Measurements from ENCODE around the gene OR13A1. TPM values are rescaled to one million over a fixed set of nuclear protein-coding genes. Genes with fewer than 3 reads are reported as not detected.
"Not testable (repeated sequence)": the region's sequence is repeated elsewhere in the genome, so short reads cannot be mapped to it uniquely, and the experiment has no call there.

Gene OR13A1
- polyA plus RNA-seq, 1 of the 3 experiments (the other 2 are of a cell fraction) = not detected

- H3K4me2 ChIP-seq; H3K9me3 ChIP-seq; H3K27me3 ChIP-seq (ENCODE audit: insufficient read depth); H3K79me2 ChIP-seq (ENCODE audit: insufficient read depth); H3K9me2 ChIP-seq; H4K20me1 ChIP-seq (ENCODE audit: insufficient read depth); DNase-seq; H2AFZ ChIP-seq (ENCODE audit: low read depth); CTCF ChIA-PET; H3K9ac ChIP-seq; H3K4me3 ChIP-seq (ENCODE audit: low read depth in 2 of 2, low read length in 1 of 2); H3K36me3 ChIP-seq (replicated peaks in 1 of 2; ENCODE audit: control insufficient read depth in 1 of 2, insufficient read depth in 2 of 2, low read length in 1 of 2); H3K4me1 ChIP-seq (ENCODE audit: control insufficient read depth in 1 of 2, insufficient read depth in 2 of 2, low read depth in 1 of 2, low read length in 1 of 2); H3F3A ChIP-seq (replicated peaks; ENCODE audit: insufficient read depth); H3K27ac ChIP-seq (ENCODE audit: low read depth in 2 of 2, low read length in 1 of 2); POLR2A ChIA-PET: not testable (repeated sequence)
- WGBS (ENCODE audit: low lambda C conversion rate) = 70% methylated on average over 2 of the region's 20 CpGs
Measured at GRCh38 chr10:45347464-45347863, 32.1 kb upstream of the OR13A1 start.

GRCh38 chr10:45346652-45347335 lies 31.4 kb upstream of the OR13A1 start:
- H3K27ac ChIP-seq (ENCODE audit: low read depth in 2 of 2, low read length in 1 of 2); DNase-seq; H3K27me3 ChIP-seq (ENCODE audit: insufficient read depth); H3K4me2 ChIP-seq; H3K79me2 ChIP-seq (ENCODE audit: insufficient read depth); POLR2A ChIA-PET; H3K9ac ChIP-seq; H3K36me3 ChIP-seq (replicated peaks in 1 of 2; ENCODE audit: control insufficient read depth in 1 of 2, insufficient read depth in 2 of 2, low read length in 1 of 2); H3K4me1 ChIP-seq (ENCODE audit: control insufficient read depth in 1 of 2, insufficient read depth in 2 of 2, low read depth in 1 of 2, low read length in 1 of 2); H3F3A ChIP-seq (replicated peaks; ENCODE audit: insufficient read depth); H3K4me3 ChIP-seq (ENCODE audit: low read depth in 2 of 2, low read length in 1 of 2); H2AFZ ChIP-seq (ENCODE audit: low read depth); CTCF ChIA-PET; H4K20me1 ChIP-seq (ENCODE audit: insufficient read depth); H3K9me2 ChIP-seq; H3K9me3 ChIP-seq: not testable (repeated sequence)
- 10% methylated on average over 2 of the region's 24 CpGs for WGBS (ENCODE audit: low lambda C conversion rate)

GRCh38 chr10:45340420-45340819 lies 25.0 kb upstream of the OR13A1 start:
- CTCF ChIA-PET; H2AFZ ChIP-seq (ENCODE audit: low read depth); POLR2A ChIA-PET; DNase-seq; H3K79me2 ChIP-seq (ENCODE audit: insufficient read depth); H3K4me3 ChIP-seq (ENCODE audit: low read depth in 2 of 2, low read length in 1 of 2); H4K20me1 ChIP-seq (ENCODE audit: insufficient read depth); H3K36me3 ChIP-seq (replicated peaks in 1 of 2; ENCODE audit: control insufficient read depth in 1 of 2, insufficient read depth in 2 of 2, low read length in 1 of 2); H3K9ac ChIP-seq; H3K9me3 ChIP-seq; H3K4me1 ChIP-seq (ENCODE audit: control insufficient read depth in 1 of 2, insufficient read depth in 2 of 2, low read depth in 1 of 2, low read length in 1 of 2); H3F3A ChIP-seq (replicated peaks; ENCODE audit: insufficient read depth); H3K9me2 ChIP-seq; H3K4me2 ChIP-seq; H3K27ac ChIP-seq (ENCODE audit: low read depth in 2 of 2, low read length in 1 of 2); H3K27me3 ChIP-seq (ENCODE audit: insufficient read depth): not testable (repeated sequence)
- WGBS (ENCODE audit: low lambda C conversion rate) = 5% methylated on average over 4 of the region's 4 CpGs

- Histone ChIP-seq H4K20me1 (ENCODE audit: insufficient read depth) (no peaks in the 10 kb centered on the region), H3K79me2 (ENCODE audit: insufficient read depth) (no peaks in the 10 kb centered on the region), H3K9me2 (no peaks in the 10 kb centered on the region), H3K4me1 (ENCODE audit: control insufficient read depth in 1 of 2, insufficient read depth in 2 of 2, low read depth in 1 of 2, low read length in 1 of 2) (no peaks in the 10 kb centered on the region), H3K4me3 (ENCODE audit: low read depth in 2 of 2, low read length in 1 of 2) (no peak overlapping the region), H3F3A (replicated peaks; ENCODE audit: insufficient read depth) (no peaks in the 10 kb centered on the region), H3K4me2 (no peak overlapping the region), H2AFZ (ENCODE audit: low read depth) (no peak overlapping the region), H3K9ac (no peak overlapping the region), H3K27me3 (ENCODE audit: insufficient read depth) (no peaks in the 10 kb centered on the region), H3K27ac (ENCODE audit: low read depth in 2 of 2, low read length in 1 of 2) (no peak overlapping the region), H3K9me3 (no peaks in the 10 kb centered on the region), H3K36me3 (replicated peaks in 1 of 2; ENCODE audit: control insufficient read depth in 1 of 2, insufficient read depth in 2 of 2, low read length in 1 of 2) (no peaks in the 10 kb centered on the region)
- POLR2A ChIA-PET = interaction anchor here (1.1 kb wide), 1 partner anchor 11 kb away, joined by 3 read pairs; no protein-coding TSS in a partner anchor
- CTCF ChIA-PET = no interaction called here
- DNase-seq = no peak
- 0% methylated on average over 1 of the region's 1 CpG for WGBS (ENCODE audit: low lambda C conversion rate)
- TF ChIP-seq TCF12 (IDR thresholded peaks at IDR 0.05) = no peak
- TF ChIP-seq FOSL2 (IDR thresholded peaks at IDR 0.05; ENCODE audit: borderline replicate concordance, low read depth) = no peak
- TF ChIP-seq GATA2 (CRISPR knock-in tag; IDR thresholded peaks at IDR 0.05) = no peak
- TF ChIP-seq PBX3 (IDR thresholded peaks at IDR 0.05) = no peak
- TF ChIP-seq GABPA (IDR thresholded peaks at IDR 0.05; ENCODE audit: low read depth) = no peak
- TF ChIP-seq FOXM1 (IDR thresholded peaks at IDR 0.05; ENCODE audit: low read depth) = no peak
- TF ChIP-seq USF2 (IDR thresholded peaks at IDR 0.05; ENCODE audit: borderline replicate concordance, low read depth, low read length) = no peak
- TF ChIP-seq TAF1 (IDR thresholded peaks at IDR 0.05; ENCODE audit: borderline replicate concordance, low read depth, low read length) = no peak
- no peak for TF ChIP-seq MAX (IDR thresholded peaks at IDR 0.05; ENCODE audit: low read depth)
- no peak for TF ChIP-seq RCOR1 (IDR thresholded peaks at IDR 0.05; ENCODE audit: low read length)
- no peak for TF ChIP-seq RAD21 (IDR thresholded peaks at IDR 0.05; ENCODE audit: low read length)
- TF ChIP-seq SMC3 (IDR thresholded peaks at IDR 0.05; ENCODE audit: low read depth, low read length) = no peak
- no peak for TF ChIP-seq SIN3A (IDR thresholded peaks at IDR 0.05; ENCODE audit: borderline replicate concordance, low read depth, low read length)
Measured at GRCh38 chr10:45339894-45340293, 24.5 kb upstream of the OR13A1 start.

Data from SK-N-SH (cell line).